ENCODE measurements around the gene USP32. TPM values are rescaled to one million over a fixed set of nuclear protein-coding genes. Genes with fewer than 3 reads are reported as not detected.

The USP32 gene
- total RNA-seq, 6 experiments from 2014 or later = 24.8 to 44.2 (median 33.5) TPM

- no peak for DNase-seq
- H3K9me3 ChIP-seq = no peaks in the 10 kb centered on the region
- no peaks in the 10 kb centered on the region for H3K27me3 ChIP-seq
- peaks cover 0 to 3% (median 0%) of the 10 kb centered on the region in 4 donors for H3K4me1 ChIP-seq
- H3K36me3 ChIP-seq = no peaks in the 10 kb centered on the region
- 73% methylated on average over 4 of the region's 4 CpGs for WGBS (ENCODE audit: insufficient coverage, low coverage, low lambda C conversion rate, missing lambda C conversion rate)
- TF ChIP-seq CTCF (IDR thresholded peaks at IDR 0.05) (no peak), POLR2A (IDR thresholded peaks at IDR 0.05) (no peak)
- no peak overlapping the region for H3K27ac ChIP-seq
- ATAC-seq = no peak
- intact Hi-C loops (cut with DNase I) = no loop called here
- H3K4me3 ChIP-seq = no peak overlapping the region
These were observed 3.7 kb upstream of the USP32 start for GRCh38 chr17:60395508-60396065.

GRCh38 chr17:60393840-60394723 is 2.1 kb upstream of the USP32 start:
- Histone ChIP-seq H3K4me1 (peaks cover 0 to 13% (median 2%) of the 10 kb centered on the region in 4 donors), H3K27ac (no peak overlapping the region), H3K36me3 (no peaks in the 10 kb centered on the region), H3K27me3 (no peaks in the 10 kb centered on the region), H3K9me3 (no peaks in the 10 kb centered on the region), H3K4me3 (no peak overlapping the region)
- intact Hi-C loops (cut with DNase I) = no loop called here
- DNase-seq (no peak), ATAC-seq (no peak)
- no peak for TF ChIP-seq POLR2A (IDR thresholded peaks at IDR 0.05)
- WGBS (ENCODE audit: insufficient coverage, low coverage, low lambda C conversion rate, missing lambda C conversion rate) = 83% methylated on average over 17 of the region's 17 CpGs

GRCh38 chr17:60392845-60393702 is 1.1 kb upstream of the USP32 start:
- DNase-seq (peak in 2 of 3 donors; percentile 41 to 76), ATAC-seq (peak; percentile 0 to 22 (median 6))

GRCh38 chr17:60391471-60392041 is 377 bp downstream of the USP32 start:
- TF ChIP-seq CTCF (IDR thresholded peaks at IDR 0.05) (no peak), POLR2A (IDR thresholded peaks at IDR 0.05) (no peak)
- 0% methylated on average over 24 of the region's 36 CpGs for WGBS (ENCODE audit: insufficient coverage, low coverage, low lambda C conversion rate, missing lambda C conversion rate)
- intact Hi-C loops (cut with DNase I) = no loop called here
- Histone ChIP-seq H3K36me3 (no peaks in the 10 kb centered on the region), H3K27ac (peak overlapping the region; percentile 85 to 91 (median 86)), H3K4me1 (peaks cover 0 to 17% (median 6%) of the 10 kb centered on the region in 4 donors), H3K4me3 (peak overlapping the region; percentile 81 to 87 (median 82)), H3K27me3 (no peaks in the 10 kb centered on the region), H3K9me3 (no peaks in the 10 kb centered on the region)
- DNase-seq (no peak), ATAC-seq (peak; percentile 42 to 58 (median 50))

More at GRCh38 chr17:60392845-60393702, 1.1 kb upstream of the USP32 start:
- no peaks in the 10 kb centered on the region for H3K27me3 ChIP-seq
- no peak for TF ChIP-seq CTCF (IDR thresholded peaks at IDR 0.05)
- no peak for TF ChIP-seq POLR2A (IDR thresholded peaks at IDR 0.05)
- H3K27ac ChIP-seq = peak overlapping the region; percentile 85 to 94 (median 93)
- H3K4me1 ChIP-seq = peaks cover 0 to 13% (median 6%) of the 10 kb centered on the region in 4 donors
- H3K4me3 ChIP-seq = peak overlapping the region; percentile 81 to 87 (median 82)
- 17% methylated on average over 17 of the region's 17 CpGs for WGBS (ENCODE audit: insufficient coverage, low coverage, low lambda C conversion rate, missing lambda C conversion rate)
- no peaks in the 10 kb centered on the region for H3K36me3 ChIP-seq
- intact Hi-C loops (cut with DNase I) = no loop called here
- no peaks in the 10 kb centered on the region for H3K9me3 ChIP-seq

Measured in right lobe of liver (tissue), 6 donors.